GM19395 (cell line): ENCODE results near the gene CCDC74B.
"Not testable (repeated sequence)": the region's sequence is repeated elsewhere in the genome, so short reads cannot be mapped to it uniquely, and the experiment has no call there.

Source experiments
- ATAC-seq: cut with Tn5 transposase; IDR thresholded peaks from one replicate; pipeline ENCODE4 v1.9.1; 2021; ENCODE audit warnings: mild to moderate bottlenecking, moderate library complexity; ENCODE audit not compliant: unreplicated experiment

CCDC74B gene

GRCh38 chr2:130120924-130121323, 24.0 kb downstream of the CCDC74B start:
- not testable (repeated sequence) for ATAC-seq

- ATAC-seq, result not testable (repeated sequence)
Measured at GRCh38 chr2:130102597-130103363, 42.1 kb downstream of the CCDC74B start.
